GM21717 (cell line): ENCODE results near the gene HNRNPH2.

Source experiments
- ATAC-seq: cut with Tn5 transposase; IDR thresholded peaks from one replicate; pipeline ENCODE4 v1.9.1; 2021; ENCODE audit warnings: mild to moderate bottlenecking, moderate library complexity; ENCODE audit not compliant: unreplicated experiment

HNRNPH2 gene

DNA sequence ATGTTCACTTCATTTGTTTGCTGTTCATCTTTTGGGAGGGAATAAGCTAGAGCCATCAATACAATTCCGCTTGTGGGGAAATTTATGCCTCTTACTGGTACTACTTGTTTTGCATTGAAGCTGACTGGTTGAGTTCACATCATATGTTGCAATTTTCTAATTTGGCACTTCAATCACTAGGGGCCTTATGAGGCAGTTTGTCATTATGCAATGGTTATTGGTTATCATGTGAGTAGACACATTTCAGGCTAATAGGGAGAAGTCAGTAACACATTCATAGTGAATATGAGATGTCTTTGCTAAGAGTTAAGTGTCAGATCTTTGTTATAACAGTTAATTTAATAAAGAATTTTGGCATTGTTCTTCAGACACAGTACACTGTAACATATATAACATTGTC lies 12.2 kb upstream of the HNRNPH2 start:
- no peak for ATAC-seq

DNA sequence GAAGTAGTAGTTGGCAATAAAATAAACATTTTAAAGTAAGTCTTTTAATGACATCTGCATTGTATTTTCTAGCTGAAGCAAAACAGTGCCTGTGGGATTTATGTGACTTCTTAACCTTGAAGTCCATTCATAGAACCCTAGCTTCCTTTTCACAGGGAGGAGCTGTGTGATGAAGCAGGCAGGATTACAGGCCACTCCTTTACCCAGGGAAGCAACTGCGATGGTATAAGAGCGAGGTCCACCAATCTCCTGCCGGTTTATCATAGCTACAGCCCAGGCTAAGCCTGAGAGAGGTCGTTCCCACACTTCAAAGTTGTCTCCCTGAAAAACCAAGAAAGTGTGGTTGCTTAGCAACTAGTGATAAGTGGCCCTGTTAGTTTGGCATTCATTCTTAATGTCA lies 10.2 kb upstream of the HNRNPH2 start:
- no peak for ATAC-seq

DNA sequence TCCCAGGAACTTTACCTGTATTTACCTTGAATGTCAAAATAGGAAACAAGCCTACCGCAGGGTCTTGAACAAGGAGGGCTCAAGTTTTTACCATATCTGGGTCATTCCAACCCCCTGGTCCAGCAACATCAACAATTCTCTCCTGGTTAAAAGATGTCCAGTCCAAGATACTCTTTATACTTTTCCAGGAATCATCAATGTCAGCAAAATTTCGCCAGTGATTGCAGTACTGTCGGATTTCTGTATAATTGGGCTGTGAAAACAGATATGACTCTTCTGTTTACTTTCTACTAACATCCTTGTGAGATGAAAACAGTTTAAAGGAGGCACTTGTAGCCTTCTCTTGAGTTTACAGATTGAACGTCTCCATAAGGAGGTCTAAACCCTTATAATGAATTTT lies 9.3 kb upstream of the HNRNPH2 start:
- ATAC-seq, result no peak

DNA sequence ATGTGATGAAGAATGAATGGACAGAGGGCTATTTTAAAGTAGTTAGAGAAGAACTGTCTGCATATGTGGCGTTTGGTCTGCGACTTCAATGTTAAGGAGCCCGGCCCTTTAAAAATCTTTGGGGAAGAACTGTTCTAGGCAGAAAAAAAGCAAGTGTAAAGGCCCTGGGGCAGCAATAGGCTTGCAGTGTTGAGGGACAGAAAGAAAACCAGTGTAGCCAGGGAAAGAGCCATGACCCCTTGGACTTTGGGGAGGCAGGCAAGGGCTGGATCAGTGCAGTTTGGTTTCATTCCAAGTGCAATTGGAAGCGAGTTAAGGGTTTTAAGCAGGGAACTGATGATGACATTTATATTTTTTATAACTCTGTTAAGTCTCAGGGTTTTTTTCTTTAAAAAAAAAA lies 8.2 kb upstream of the HNRNPH2 start:
- ATAC-seq, result no peak

DNA sequence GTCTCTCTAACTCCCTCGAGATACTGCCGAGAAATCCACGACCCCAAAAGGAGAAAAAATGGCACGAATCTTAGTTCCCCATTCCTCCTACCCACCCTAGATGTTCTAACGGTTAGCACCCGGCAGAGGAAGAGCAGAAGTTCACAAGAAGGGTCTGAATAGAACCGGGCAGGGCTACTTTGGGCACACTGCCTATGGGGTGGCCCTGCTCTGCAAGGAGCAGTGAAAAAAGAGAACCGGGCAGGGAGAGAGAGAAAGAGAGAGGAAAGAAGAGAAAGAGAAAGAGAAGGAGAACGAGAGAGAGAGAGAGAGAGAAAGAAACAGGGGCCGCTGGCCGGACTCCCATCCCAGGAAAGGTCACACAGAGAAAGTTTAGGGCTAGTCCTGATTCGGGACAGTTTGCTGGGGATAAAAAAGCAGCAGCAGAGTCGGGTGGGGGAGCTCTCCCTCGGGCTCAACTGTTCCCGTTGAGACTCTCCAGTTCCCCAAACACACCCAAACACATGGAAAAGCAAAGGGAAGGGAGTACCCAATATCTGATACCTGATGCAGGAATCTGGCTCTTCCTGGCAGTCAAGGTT lies 765 bp upstream of the HNRNPH2 start:
- peak; percentile 1 for ATAC-seq

DNA sequence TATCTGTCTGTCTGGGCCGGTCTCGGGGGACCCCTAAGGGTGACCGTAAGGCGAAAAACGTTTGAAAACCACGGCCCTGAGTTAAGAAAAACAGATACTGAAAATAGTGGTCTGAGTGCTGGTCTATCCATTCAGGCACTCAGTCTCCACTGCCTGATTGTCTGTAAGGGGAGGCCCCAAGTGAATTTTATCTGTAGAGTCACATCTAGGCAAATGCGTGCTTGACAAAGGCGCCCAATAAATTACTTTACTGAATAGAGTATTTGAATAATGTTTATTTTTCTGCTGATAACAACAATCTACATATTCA lies 465 bp downstream of the HNRNPH2 start:
- ATAC-seq, result no peak

DNA sequence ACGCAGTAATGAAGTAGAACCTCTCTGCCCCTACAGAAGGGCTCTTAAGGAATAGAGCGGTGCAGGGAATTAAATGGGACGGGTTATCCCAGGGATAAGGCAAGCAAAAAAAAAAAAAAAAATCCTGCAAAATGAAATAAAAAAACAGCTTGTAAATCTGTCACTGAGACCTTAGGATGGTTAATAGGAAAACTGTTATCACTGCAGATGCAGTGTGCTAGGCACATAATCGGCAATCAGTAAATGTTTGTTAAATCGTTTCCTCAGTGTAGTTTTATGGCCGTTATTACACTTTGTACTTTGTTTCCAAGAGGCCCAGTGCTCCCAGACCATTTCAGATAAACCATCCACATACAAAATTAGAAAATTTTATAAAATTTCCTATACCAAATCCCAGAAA lies 1.0 kb downstream of the HNRNPH2 start:
- no peak for ATAC-seq

DNA sequence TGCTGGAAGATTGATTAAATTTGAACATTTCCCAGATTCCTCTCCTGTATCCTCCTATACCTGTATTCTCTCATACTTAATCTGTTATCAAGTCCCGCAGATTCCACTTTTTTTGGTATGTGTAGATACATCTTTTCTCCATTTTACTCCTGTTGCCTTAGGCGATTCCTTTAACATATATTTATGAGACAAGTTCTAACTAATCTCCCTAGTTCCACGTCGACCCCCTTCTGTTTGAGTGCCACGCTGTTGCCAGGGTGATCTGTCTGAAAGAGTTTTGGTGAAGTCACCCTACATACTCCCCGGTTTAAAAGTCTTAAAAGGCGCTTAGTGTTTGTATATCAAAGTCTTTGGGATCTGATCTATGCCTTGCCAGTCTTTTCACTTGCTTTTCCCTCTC lies 2.4 kb downstream of the HNRNPH2 start:
- ATAC-seq, result no peak

DNA sequence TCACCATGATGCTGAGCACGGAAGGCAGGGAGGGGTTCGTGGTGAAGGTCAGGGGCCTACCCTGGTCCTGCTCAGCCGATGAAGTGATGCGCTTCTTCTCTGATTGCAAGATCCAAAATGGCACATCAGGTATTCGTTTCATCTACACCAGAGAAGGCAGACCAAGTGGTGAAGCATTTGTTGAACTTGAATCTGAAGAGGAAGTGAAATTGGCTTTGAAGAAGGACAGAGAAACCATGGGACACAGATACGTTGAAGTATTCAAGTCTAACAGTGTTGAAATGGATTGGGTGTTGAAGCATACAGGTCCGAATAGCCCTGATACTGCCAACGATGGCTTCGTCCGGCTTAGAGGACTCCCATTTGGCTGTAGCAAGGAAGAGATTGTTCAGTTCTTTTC lies 4.0 kb downstream of the HNRNPH2 start:
- no peak for ATAC-seq

DNA sequence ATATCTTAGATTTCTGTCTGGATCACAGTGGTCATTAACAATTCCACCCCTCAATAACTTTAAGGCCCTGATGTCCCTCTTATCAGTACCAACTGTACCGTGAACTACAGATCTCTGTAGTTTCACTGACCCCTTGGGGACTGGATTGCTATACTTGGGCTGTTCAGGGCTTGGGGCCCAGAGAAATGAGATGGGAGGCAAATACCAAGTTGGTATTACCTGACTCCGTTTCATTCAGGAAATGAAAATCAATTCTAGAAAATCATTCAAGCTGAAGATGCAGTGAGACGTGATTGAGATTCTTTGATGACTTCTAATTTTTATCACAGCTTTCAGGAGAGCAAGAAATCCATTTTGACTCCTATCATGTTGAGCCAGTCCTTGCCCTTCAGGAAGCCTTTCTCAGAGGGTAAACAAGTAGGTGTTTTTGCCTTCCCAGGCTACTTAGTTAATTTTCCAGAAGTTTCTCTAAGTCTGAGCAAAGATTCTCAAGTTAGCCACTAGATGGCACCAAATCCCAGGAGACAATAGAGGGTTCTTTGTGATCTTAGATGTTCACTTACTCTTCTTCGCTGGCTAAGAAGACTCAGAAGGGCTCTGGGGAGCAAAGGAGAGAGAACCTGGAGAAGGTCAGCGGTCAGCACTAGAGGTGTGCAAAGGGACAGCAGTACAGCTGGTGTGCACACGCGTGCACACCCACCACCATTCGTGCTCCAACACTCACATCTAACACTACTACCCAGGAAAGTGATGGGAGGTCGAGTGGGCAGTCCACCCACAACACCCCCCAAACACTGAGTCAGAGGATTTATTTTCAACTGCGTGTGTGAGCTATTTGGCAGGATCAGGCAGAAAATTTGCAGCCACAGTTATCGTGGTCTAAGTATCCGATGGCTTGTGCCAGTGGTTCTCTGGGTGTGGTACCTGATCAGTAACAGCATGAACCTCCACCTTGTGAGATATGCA lies 7.4 kb downstream of the HNRNPH2 start:
- peak; percentile 54 for ATAC-seq

DNA sequence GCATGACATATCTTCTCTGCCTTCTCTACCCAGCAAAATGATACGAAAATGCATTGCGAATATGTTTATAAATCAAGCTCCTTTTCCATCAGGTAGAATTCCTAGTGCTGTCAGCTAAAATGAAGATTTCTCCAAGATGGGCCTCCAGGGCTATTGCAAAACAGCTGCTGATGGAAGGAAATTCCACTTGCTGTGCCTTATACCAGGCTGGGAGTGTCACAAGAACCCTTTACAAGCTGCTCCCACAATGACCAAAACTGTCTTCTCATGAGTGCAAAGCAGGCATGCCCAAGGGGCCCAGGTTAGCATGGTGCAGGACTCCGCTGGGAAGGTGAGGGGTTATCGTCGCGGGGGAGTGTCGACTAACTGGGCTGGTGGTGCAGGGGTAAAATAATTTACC lies 8.7 kb downstream of the HNRNPH2 start:
- ATAC-seq, result no peak

DNA sequence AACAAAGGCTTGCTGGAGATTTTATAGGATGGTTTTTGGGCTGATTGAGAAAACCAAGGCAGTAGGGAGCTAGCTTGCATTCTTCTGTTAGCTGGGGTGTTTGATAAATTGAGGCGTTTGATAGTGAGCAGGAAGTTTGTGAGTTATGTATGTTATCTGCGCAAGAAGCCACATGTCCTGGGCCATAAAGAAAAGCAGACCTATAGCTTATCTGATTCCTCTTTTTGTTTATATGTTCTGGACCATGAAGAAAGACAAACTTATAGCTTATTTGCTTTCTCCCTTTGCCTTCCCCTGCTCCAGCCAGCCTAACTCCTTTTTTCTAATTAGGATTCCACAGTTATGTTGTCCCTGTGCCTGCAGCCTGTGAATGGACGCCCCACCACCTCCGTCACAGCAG lies 9.2 kb downstream of the HNRNPH2 start:
- ATAC-seq, result no peak

DNA sequence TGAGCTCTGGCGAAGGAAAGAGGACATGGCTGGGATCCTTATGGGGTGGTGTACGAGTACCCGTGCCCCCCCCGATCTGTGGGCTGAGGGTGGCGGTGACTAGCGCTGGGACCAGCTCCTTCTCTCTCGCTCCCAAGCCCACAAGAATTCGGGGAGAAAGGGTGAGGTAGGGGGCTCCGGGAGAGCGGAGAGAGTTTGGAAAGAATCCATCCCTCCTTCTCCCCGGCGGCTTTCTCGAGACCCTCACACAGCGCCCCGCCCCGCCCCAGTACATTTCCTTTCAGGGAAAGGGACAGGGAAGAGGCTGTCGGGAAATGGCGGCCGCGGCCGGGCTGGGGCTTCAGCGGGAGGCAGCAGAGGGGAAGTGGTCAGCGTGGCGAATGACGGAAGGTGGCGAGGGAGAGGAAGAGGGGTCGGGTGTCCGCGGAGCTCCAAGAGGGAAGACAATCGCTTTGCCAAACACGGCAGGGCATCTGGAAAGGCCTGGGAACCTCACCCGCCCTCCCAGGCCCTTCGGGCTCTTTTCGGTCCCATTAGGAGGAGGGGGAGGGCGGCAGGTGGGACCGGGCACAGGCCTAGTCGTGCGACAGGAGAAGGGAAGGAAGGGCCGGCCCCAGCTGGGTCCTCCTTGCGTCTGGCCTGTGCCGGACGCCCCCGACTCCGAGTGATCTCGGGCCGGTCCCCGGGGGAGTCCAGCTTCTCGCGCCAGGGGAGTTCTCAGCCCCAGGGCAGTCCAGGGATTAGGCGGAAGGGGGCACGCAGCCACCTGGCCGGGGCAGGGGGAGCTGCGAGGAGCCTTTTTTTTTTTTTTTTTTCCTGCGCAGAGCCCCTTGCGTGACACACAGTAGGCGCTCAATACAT lies 10.2 kb downstream of the HNRNPH2 start:
- no peak for ATAC-seq

DNA sequence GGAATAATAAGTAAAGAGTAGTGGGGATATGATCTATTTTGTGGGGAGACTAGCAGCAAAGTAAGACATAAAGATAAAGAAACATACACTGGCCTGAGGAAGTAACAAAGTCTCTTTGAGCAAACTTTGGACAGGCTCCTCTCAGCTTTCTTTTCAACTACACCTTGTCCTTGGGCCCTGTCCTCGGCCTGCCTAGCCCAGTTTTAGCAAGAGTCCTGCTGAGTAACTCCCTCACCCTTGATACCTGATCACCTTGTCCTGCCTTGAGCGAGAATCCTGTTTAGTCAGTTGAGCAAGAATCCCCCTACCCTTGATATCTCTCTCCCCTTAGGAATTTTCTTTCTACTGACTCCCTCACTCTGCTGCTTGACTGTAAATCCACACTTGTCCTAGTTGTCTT lies 11.5 kb downstream of the HNRNPH2 start:
- no peak for ATAC-seq

DNA sequence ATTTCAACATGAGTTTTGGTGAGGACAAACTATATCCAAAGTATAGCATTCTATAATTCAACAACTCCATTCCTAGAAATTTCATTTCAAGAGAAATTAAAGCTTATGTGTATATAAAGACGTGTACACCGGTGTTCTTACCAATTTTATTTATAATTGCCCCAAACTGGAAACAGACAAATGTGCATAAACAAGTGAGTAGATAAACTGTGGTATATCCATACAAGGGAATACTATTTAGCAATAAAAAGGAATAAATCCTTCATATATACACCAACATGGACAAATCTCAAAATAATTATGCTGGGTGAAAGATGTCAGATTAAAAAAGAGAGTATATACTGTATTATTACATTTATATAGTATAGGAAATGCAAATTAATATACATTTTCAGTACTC lies 19.9 kb downstream of the HNRNPH2 start:
- no peak for ATAC-seq

DNA sequence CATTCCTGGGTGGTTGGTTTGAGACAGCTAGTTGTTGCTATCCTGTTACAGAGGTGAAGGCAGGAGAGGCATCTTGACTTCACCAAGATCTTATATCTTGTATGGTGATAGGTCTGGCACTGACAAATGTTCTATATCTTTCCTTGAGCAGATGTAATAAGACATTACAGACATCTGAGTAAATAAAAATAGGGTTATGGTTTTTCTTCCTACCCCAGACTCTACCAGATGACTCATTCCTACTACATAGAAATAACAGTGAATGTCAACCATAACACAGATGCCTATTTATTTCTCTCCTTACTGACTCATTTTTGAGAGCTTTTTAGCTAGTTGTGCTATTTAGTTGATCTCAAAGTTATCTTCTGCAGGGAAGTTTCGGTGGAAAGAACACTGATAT lies 21.9 kb downstream of the HNRNPH2 start:
- peak; percentile 46 for ATAC-seq

DNA sequence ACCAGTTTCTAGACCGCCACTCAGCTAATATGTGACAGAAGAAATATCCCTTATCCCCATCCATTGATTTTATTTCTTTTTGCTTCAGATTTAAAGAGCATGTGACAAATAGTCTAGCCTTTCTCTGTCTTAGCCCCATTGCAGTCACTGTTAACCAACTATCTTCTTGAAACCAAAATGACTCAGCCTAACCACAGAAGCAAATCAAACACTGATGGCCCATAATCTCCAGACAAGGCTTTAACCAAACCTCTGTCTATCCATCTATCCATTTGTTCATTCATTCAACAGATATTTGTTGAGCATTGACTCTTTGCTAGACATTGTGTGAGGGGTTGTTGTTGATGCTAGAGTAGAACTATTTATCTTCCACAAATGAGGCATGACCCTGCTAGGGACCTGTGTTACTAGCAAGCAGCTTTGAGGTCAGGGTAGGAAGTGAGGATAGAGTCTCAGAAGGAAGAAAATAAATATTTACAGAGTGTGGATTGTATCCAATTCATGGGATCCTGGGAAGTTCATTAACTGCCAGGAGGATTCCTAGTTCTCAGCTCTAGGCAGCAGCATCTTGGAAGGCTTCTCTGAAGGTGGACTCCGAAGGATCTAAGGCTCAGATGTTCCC lies 22.5 kb downstream of the HNRNPH2 start:
- ATAC-seq, result peak; percentile 96

DNA sequence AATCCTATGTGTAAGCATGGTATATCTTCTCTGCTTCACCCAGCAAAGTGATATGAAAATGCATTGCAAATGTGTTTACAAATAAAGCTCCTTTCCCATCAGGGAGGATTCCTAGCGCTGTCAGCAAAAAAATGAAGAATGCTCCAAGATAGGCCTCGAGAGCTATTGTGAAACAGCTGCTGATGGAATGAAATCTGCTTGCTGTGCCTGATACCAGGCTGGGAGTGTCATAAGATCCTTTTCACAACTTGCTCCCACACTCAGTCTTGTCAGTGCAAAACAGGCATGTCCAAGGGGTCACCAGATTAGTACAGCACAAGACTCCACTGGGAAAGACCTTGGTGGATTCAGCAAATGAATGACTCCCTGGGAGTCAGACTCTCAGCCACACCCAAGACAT lies 34.1 kb downstream of the HNRNPH2 start:
- ATAC-seq, result no peak

DNA sequence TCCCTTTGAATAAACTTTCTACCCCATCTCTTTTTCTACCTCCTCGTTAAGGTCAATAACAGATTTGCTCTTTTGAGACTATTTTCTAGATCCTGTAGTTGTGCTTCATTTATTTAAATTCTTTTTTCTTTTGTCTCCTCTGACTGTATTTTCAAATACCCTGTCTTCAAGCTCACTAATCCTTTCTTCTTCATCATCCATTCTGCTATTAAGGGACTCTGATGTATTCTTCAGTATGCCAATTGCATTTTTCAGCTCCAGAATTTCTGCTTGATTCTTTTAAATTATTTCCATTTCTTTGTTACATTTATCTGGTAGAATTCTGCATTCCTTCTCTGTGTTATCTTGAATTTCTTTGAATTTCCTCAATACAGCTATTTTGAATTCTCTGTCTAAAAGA lies 41.3 kb downstream of the HNRNPH2 start:
- no peak for ATAC-seq

DNA sequence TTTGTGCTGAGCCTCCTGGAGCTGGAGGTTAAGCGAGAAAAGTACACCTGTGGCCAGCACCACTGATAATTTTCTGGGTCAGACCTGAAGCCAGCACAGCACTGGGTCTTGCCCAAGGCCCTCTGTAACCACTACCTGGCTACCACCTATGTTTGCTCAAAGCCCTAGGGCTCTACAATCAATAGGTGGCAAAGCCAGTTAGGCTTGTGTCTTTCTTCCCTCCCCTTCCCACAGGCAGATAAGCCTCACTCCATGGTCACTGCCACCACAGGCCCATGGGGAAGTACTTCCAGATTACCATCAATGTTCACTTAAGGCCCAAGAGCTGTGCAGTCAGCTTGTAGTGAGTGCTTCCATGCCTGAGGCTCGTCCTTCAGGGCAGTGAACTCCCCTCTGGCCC lies 42.1 kb downstream of the HNRNPH2 start:
- ATAC-seq, result no peak

DNA sequence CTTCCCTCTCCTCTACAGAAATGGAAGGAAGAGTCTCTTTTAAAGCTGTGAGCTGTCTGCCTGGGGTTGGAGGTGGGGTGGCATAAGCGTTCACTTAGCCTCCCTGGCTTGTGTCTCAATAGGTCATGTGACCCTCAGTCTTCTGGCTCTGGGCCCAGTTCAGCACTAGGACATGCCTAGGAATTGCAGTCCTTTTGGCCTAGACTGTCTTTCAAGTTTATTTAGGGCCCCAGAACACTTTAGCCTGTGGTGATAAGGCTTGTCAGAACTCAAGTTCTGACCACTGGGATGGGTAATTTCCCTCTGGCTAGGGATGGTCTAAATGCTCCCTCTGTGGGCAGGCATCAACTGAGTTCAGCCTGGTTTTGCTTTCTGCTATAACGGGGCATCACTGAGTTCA lies 42.9 kb downstream of the HNRNPH2 start:
- ATAC-seq, result no peak
